ENCODE results near the gene GRIN3A.

GRIN3A gene

DNA sequence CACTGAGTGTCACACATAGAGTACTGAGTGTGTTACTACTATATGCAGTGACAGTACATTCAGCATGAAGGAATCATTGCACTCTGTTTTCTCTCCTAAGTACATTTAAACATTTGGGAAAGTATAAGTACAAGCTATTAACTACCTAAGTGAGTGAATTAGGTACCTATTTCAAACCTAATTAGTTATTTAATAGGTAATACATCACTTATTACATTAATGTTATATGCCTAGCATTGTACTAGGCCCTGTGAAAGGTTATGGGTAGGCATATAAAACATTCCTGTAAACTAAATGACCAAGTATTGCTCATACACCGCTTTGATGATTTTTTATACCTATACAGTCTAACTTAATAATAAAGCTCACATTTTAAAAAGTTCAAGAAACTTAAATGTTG lies 118.0 kb downstream of the GRIN3A start:
- no peak overlapping the region for H3K4me3 ChIP-seq (ENCODE audit: low read length)
- TF ChIP-seq, protein P1, sequence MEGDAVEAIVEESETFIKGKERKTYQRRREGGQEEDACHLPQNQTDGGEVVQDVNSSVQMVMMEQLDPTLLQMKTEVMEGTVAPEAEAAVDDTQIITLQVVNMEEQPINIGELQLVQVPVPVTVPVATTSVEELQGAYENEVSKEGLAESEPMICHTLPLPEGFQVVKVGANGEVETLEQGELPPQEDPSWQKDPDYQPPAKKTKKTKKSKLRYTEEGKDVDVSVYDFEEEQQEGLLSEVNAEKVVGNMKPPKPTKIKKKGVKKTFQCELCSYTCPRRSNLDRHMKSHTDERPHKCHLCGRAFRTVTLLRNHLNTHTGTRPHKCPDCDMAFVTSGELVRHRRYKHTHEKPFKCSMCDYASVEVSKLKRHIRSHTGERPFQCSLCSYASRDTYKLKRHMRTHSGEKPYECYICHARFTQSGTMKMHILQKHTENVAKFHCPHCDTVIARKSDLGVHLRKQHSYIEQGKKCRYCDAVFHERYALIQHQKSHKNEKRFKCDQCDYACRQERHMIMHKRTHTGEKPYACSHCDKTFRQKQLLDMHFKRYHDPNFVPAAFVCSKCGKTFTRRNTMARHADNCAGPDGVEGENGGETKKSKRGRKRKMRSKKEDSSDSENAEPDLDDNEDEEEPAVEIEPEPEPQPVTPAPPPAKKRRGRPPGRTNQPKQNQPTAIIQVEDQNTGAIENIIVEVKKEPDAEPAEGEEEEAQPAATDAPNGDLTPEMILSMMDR (conservative IDR thresholded peaks at IDR 0.05; ENCODE audit: low read length), result no peak
- DNase-seq (ENCODE audit: low read depth), result no peak

DNA sequence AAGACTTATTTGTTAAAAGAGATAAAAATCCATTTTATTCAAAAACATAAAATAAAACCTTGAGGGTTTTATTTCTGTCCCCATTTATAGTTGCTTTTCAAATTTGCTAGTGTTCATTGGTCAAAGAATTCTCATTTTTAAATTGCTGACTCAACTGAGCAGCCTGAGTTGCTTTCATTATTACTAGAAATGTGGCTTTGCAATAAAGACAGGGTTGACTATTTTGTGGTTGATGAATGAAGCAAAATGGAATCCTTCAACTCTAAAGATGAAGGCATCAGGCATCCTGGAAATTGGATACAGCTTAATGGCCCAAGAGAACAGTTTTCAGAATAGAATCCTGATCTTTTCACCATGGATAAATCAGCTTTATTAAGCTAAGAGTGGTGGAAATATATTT lies 119.7 kb downstream of the GRIN3A start:
- TF ChIP-seq, protein P1 (conservative IDR thresholded peaks at IDR 0.05; ENCODE audit: low read length), result no peak
- no peak for DNase-seq (ENCODE audit: low read depth)

DNA sequence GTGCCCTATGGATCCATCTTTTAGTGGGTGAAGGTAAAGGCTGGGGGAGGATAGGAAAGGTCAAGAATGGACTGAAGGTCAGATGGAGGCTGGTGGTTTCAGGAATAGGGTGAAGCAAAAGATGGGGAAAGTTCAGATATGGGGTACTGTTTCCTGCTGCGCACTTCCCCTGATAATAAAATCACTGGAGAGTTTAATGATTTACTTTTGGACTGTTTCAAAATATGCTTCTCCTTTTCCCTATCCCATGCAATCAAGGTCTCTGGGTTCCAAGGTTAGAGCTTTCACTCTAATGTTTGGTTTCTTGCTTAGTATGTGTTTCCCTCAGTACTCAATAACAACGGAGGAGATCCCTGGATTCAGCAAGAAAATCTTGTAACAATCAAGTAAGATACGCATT lies 132.9 kb downstream of the GRIN3A start:
- no peak overlapping the region for H3K4me3 ChIP-seq (ENCODE audit: low read length)
- DNase-seq (ENCODE audit: low read depth), result no peak
- TF ChIP-seq, protein P1 (conservative IDR thresholded peaks at IDR 0.05; ENCODE audit: low read length), result no peak

More for the DNA sequence above, 119.7 kb downstream of the GRIN3A start:
- no peak overlapping the region for H3K4me3 ChIP-seq (ENCODE audit: low read length)

DNA sequence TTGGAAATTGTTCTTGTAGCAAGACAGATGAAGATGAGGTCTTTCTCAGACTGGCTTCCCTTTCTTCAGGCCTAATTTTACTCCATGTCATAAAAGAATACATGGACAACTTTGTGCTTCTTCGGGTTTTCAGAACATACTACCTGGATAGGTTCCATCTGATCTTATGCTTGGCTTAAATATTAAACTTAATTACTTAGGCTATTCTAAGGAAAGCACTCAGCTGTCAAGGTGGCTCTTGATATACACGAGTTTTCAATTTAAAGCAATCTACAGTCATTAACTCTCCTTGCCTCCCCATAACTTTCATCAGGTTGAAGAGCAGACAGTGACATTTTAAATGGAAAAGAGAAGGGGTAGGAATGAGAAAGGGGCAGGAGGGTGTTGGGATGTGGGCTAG lies 134.2 kb downstream of the GRIN3A start:
- DNase-seq (ENCODE audit: low read depth), result no peak
- TF ChIP-seq, protein P1 (conservative IDR thresholded peaks at IDR 0.05; ENCODE audit: low read length), result no peak

DNA sequence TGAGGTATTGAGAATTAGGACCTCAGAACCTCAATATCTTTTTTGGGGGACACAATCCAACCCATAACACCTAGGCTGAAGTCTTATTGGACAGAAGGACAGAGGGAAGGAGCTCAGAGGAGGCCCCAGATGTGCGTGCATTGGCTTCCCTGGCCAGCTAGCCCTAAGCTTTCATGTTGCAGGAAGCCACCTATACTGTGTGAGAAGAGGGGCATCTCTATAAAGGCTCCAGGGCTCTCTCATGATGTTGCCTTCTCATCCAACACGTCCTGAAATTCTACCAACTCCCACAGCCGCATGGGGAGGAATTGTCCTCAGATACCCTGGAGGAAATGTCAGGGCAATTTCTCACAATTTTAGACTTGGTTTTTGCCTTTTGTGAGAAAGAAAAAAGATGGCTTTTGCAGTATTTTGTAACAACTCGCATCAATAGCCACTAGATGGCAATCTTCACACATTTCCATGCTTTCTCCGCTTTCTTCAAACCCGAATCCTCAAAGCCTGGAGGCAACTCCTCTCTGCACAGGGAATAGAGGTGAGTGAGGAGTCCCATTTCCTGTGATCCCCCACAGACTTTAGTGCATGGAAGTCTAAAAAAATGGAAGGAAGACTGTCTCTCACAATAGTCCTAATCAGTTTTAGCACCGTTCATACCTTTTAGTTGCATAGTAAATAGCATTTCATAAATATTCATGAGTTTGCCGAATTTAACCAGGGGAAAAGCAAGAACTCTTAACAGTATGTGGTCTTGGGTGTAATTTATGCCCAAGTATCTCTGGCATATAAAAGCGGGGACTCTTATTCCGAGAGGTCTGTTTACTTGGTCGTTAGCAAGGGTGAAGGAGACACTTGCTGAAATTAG lies 136.3 kb downstream of the GRIN3A start:
- DNase-seq (ENCODE audit: low read depth), result peak; percentile 49
- TF ChIP-seq, protein P1 (conservative IDR thresholded peaks at IDR 0.05; ENCODE audit: low read length), result peak; percentile 81

More for the DNA sequence above, 134.2 kb downstream of the GRIN3A start:
- H3K4me3 ChIP-seq (ENCODE audit: low read length), result no peak overlapping the region

DNA sequence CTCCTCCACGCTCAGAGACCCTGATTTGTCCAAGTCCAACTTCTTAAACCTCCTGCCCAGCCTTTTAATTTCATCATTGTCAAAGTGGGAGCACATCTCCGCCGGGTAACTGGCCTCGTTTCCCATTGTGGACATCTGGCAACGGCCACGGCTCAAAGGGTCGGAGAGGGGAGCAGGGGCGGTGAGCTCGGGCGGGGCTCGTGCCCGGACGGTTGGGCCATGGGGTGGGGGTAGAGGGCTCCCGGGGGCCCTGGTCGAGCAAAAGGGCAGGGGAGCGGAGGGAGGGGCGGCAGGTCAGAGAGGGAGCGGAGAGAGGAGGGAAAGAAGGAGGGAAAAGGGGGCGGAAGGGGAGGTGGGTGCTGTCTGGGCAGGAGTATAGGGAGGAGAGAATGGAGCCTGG lies 143.7 kb downstream of the GRIN3A start, which contains the start of gene PPP3R2:
TSS of gene PPP3R2 (minus strand) at position 174 of the 400 bp plus-strand sequence. CDS start at position 126, 48 bp downstream.
- TF ChIP-seq, protein P1 (conservative IDR thresholded peaks at IDR 0.05; ENCODE audit: low read length), result no peak
- DNase-seq (ENCODE audit: low read depth), result no peak
- no peak within 1 kb of the TSS for H3K4me3 ChIP-seq (ENCODE audit: low read length)

More for the DNA sequence above, 136.3 kb downstream of the GRIN3A start:
- H3K4me3 ChIP-seq (ENCODE audit: low read length), result no peak overlapping the region

DNA sequence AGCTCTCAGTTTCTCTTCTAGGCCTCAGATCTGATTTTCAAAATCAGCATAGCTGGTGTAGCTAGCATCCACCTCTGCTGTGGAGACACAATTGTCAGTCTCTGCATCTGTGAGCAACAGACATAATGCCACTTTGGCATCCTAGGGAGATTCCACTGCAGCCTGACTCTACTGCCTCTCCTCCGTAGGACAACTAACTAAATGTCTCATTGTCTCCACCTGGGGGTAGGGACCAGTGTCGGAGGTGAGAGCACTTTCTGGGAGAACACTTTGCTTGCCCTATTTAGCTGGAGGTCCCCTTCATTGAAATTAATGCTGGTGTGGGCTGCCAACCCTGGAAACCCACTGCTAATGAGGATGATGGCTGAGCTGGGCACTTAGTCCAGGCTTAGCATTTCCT lies 145.1 kb downstream of the GRIN3A start:
- TF ChIP-seq, protein P1 (conservative IDR thresholded peaks at IDR 0.05; ENCODE audit: low read length), result no peak
- no peak overlapping the region for H3K4me3 ChIP-seq (ENCODE audit: low read length)
- DNase-seq (ENCODE audit: low read depth), result no peak
